Stimulated activated CD8-positive, alpha-beta memory T cell treated with anti-CD3 and anti-CD28 coated beads, Interleukin-7, amount 100 ng/mL, for 4 hours (primary cell): ENCODE measurements around the gene TNK2.
A peak's percentile ranks its signal among the peaks of the same experiment; 100 is the strongest.

ENCODE experiments used
- DNase-seq, 2 donors: peaks; one replicate each; pipeline ENCODE4 v3.0.0-alpha.2; 2020; ENCODE audit warnings: low read depth in 2 of 2

Gene TNK2

DNA sequence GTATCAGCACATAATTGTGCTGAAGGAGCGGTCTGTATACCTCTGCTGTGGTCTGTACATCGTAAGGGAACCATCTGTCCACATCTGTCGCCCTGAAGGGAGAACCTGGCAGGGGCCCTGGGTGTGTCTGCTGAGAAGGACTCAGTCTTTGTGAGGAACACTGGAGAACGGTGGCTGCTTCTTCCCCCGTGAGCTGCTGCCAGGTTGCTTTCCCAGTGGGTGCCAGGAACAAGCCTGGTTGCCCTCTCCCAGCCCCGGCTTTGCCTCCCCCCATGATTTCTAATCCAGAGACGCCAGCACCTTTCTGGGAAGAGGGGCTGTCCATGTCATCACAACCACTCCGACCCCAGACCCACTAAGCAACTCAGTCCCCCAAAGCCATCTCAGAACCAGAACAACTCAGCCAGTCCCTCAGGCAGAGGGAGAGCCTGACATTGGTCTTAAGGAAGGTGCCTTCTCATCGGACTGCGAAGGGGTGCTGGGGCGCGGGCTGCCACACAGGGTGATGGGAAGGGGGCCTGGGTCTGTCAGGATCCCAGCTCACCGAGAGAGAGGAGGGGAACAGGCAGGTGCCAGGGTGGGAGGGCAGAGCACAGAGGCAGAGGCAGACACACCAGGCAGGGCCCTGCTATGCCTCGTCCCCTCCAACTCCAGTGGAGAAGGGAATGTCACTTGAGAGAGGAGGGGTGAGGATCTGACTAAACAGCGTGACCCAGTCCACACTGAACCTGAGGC is 8.5 kb downstream of the TNK2 start:
- DNase-seq = no peak

- DNase-seq = no peak
Observed at GRCh38 chr3:195897853-195898415, 10.4 kb downstream of the TNK2 start.

GRCh38 chr3:195897081-195897852 is 11.1 kb downstream of the TNK2 start:
- DNase-seq = no peak

DNA sequence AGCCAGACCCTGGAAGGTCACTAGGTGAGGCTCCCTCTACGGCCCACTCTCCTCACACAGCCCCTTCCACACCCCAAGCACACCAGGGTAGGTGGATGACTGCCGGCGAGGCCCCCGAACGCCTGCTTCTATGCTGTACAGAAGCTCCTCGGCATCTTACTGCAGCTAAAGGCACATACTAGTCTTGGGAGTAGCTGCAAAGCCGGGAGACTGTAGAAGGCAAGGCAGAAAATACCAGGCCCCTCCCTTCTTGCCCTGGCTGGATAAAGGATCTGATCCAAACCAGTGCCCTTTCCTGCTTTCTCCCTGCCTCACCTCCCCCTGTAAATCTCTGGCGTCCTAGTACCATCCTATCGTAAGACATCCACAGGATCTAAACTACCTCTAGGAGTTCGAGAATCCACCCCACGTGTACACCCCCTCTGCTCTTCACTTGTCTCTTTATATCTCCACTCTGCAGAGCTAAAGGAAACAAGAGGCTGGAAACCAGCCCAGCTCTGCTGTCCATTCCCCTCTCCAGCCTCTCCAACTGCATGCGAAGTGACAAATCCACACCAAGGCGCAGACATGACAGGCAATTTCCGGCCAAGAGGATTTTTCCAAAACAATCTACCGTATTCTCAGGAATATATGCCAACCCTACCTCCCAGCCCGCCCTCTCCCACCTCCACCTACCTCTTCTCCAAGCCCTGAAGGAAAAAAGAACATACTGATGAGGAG is 11.8 kb downstream of the TNK2 start:
- DNase-seq = no peak

DNA sequence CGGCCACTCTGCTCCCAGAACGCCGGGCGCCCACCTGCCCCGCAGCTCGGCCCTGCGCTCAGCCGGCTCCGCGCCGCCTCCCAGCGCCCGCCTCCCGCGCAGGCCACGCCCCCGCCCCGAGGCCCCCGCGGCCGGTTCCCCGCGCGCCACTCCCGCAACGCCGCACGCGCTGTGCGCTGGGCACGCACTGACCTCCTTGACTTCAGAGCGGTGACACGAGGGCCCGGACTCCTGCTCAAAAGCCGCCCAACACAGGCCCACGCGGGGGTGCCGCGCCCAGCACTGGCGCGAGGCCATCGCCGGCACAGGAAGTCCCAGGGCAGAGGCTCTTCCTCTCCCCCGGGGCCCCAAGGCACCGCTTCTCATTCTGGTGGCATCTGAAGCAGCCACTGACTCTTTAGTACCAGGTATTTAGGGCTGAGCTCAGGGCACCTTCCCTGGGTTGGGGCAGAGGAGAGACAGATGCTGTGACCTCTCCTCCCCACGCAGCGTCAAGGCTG is 12.4 kb downstream of the TNK2 start:
- DNase-seq = peak; percentile 25 to 51

DNA sequence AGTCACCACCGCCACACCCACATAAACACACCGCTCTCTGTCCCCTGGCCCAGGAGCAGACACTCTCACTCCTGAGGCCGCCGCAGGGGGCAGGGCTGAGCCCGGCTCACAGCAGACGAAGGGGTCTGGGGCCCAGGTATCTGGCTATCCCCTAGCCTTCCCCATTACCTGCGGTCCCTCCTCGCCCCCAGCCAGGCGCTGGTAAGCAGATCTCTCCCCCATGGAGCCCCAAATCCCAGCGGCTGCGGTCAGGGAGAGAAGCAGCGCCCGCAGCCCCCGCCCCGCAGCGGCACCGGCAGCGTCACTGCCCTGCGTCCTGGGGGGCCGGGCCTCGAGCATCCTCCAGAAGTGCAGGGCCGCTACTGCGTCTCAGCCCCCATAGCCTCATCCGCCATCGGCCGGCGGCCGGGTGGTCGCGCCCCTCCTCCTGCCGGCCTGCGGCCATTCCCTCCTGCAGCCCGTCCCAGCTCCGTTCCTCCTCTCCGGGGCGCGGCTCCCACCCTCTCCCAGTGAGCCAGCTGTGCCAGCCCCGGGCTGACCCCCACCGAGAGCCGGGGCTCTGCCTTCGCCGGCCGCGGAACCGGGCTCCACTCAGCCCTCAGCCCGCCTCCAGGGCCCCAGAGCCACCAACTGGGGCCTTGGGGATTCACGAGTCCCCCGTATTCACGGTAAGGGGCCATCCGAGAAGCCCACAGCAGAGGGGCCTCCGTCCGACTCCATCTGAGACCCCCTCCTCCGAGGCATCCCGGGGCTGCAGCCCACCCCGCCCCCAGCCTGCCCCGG is 13.1 kb downstream of the TNK2 start:
- DNase-seq = peak in 1 of 2 donors; percentile 29

GRCh38 chr3:195893916-195894465 is 14.4 kb downstream of the TNK2 start:
- DNase-seq = no peak

GRCh38 chr3:195893516-195893915 is 14.8 kb downstream of the TNK2 start:
- DNase-seq = no peak

GRCh38 chr3:195893044-195893395 is 15.3 kb downstream of the TNK2 start:
- DNase-seq = no peak

DNA sequence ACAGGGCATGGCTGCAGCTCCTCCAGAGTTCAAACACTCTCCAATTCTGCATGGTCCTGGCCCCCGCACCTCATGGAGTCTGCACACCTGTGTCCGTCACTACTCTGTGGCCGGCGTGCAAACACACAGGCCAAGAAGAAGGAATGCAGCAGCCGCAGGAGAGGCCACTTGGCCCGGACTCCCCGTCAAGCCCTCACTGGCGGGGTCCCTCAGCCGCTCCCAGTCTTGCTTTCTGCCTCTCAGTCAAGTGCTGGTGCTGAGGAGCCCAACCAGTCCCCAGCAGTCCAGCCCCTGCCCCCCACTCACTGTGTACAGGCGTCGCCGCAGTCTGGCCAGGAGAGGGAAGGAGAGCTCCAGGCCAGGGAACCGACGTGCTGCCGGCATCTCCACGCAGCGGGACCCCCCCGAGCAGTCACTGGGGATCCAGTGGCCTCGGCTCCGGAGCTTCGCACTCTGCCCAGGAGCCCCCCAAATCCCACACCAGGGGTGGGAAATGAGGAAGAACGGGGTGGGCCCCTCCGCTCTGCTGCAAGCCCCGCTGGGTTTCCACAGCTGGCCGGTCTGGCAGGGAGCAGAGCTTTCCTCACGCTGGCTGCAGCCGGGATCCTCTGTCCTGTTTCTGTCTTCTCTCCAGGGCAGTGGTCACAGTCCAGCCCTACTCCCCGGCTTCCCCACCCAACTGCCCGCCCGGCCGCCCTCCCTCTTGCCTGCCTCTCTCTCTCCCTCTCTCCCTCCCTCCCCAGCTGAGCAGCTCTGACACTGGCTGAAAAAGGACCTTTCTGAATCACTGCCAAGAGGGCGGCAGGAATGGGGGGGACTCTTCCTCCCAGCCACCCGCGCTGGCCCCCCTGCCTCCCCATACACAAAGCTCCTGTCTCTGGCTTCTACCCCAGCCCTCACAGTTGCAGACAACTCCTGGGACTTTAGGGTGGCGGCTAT is 16.0 kb downstream of the TNK2 start:
- DNase-seq = no peak

- DNase-seq = no peak
Observed at GRCh38 chr3:195891431-195892104, 16.8 kb downstream of the TNK2 start.

- no peak for DNase-seq
Observed at GRCh38 chr3:195889870-195890295, 18.5 kb downstream of the TNK2 start.

GRCh38 chr3:195888981-195889869 is 19.1 kb downstream of the TNK2 start:
- DNase-seq = no peak

DNA sequence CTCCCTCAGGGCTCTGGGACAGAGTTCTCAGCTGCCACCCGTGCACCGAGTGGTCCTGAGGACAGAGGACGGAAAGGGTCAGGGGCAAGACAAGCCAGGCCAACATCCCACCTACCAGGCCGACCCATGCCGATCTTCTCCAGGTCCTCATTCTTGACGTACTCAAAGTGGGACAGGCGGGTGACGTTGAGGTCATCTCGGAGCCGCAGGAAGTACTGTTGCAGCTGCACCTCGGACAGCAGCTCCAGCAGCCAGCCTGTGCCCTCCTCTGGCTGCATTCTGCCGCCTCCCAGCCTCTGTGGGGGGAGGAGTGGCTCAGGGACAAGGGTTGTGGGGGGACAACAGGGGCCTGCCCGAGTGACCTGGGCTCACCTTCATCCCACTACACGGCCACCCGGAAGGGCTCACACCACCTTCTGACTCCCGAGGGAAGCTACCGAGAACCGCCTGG is 20.0 kb downstream of the TNK2 start:
- no peak for DNase-seq

DNA sequence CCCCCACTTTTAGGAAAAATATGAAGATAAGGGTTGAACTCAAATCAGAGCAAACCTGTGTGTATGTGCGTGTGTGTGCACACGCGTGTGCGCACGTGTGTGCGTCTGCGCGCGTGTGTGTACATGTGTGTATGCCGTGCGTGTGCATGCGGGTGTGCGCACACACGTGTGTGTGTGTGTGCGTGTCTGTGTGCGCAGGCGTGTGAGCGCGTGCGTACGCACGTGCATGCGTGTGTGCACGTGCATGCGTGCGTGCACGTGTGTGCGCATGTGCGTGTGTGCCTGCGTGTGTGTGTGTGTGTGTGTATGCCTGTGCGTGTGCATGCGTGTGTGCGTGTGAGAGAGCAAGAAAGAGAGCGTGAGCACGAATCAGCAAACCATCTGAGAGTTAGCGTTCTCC is 20.7 kb downstream of the TNK2 start:
- DNase-seq = no peak

DNA sequence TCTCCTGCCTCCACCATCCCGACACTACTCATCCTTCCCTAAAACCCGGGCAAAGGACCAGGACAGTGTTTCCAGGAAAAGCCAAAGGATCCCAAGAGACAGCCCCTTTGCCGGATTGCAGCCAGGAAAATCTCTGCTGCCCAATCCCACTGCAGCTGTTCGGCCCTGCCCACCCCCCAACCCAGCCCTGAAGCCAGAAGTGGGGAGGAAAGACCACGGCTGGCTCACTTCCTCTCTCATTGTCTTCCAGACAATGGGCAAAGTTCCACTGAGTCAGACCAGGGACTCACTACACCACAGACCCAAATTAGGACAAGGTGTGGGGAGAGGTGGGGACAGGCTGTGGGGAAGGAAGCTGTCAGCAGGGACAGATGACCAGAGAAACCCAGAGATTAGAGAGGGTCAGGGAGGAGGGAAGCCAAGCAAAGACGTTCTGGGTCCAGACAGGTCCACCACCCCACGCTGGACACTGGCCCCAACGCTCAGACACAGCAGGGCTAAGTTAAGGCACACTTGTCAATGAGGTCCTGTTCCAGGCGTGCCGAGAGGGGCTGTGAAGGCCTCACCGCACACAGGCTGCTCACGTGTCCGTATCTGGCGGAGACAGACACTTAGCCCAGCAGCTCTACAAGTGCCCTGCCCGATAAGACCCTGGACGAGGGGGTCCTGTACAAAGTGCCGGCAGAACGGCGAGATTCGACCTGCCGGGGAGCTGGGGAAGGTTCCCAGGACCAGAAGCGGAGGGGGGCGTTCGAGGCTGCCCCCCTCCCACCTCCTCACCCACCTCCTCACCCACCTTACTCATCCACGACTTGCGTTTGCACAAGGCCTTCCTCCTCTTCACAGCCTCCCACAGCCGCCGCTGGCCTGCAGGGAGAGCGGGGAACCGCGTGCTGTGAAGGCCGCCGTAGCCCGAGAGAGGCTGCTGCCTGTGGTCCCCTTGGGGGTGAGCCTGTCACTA is 21.9 kb downstream of the TNK2 start:
- no peak for DNase-seq
